K562 treated with DMSO at 1 percent for 24 hours (cell line): ENCODE data around the gene TMEM202. TPM values are rescaled to one million over a fixed set of nuclear protein-coding genes. Genes with fewer than 3 reads are reported as not detected.

Experiments used
- total RNA-seq: library from RNA; unstranded; fragments of 300-600 nt; gene quantifications from 2 replicates; pipeline ENCODE4 v1.2.3, GENCODE V29; 2022; ENCODE audit warnings: low read depth; ENCODE audit not compliant: insufficient read depth

The TMEM202 gene, protein sequence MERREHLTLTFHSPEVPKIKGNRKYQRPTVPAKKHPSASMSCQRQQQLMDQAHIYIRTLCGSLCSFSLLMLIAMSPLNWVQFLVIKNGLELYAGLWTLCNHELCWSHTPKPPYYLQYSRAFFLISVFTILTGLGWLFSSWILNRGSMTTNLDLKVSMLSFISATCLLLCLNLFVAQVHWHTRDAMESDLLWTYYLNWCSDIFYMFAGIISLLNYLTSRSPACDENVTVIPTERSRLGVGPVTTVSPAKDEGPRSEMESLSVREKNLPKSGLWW
- total RNA-seq, result not detected in 2 replicates

DNA sequence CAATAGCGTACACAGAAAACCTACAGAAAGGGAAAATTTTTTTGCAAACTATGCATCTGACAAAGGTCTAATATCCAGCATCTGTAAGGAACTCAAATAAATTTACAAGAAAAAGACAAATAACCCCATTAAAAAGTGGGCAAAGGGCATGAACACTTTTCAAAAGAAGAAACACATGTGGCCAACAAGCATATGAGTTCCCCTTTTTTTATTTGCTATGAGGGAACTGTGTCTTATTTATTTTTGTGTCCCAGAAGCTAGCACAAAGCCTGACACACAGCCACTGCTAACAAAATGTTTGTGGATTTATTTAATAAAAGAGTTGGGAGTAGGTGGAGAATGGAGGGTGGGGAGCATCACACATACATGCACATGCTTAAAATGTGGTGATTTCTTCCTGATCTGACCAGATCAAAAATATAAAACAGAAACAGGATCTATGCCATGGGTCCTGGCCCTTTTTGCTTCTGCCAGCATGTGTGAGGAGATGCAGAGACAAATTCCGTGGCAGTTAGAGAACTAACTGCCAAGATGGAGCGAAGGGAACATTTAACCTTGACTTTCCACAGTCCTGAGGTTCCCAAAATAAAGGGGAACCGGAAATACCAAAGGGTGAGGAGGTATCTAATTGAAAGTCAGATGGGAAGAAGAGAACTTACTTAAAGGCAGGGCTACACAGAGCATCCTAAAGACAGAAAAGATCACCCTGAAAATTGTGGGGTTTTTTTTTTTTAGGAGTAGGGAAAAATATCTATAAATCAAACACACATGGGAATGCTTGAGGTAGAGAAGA, at the start of gene TMEM202:
Gene TMEM202 (plus strand): TSS at position 510 of the 793 bp plus-strand sequence. CDS start 22 bp downstream, at position 532.

GRCh38 chr15:72375846-72376581, 22.1 kb upstream of the TMEM202 start, which contains the start of gene HEXA:
Gene HEXA, minus strand, starts transcription at chr15:72376014. Its CDS starts 42 bp downstream, at chr15:72375972.

Other genes with a start within 250 kb of the TMEM202 start
- not detected in 2 replicates for gene GRAMD2A, start 200.5 kb upstream of the TMEM202 start, total RNA-seq
- 1,389 and 1,398 TPM in 2 replicates for gene PKM, start 167.1 kb upstream of the TMEM202 start, total RNA-seq
- gene PARP6, start 125.8 kb upstream of the TMEM202 start, total RNA-seq, result 29.1 and 29.6 TPM in 2 replicates
- 0.25 and 0.79 TPM in 2 replicates for gene CELF6, start 78.1 kb upstream of the TMEM202 start, total RNA-seq
- 111 and 115 TPM in 2 replicates for gene HEXA, start 22.3 kb upstream of the TMEM202 start, total RNA-seq
- 19.8 and 33.2 TPM in 2 replicates for gene ARIH1, start 76.0 kb downstream of the TMEM202 start, total RNA-seq